Astrocyte (in vitro differentiated cells and primary cell): Measurements from ENCODE around the gene GINS2. TPM values are rescaled to one million over a fixed set of nuclear protein-coding genes. Genes with fewer than 3 reads are reported as not detected.

ENCODE experiments used
- DNase-seq: peaks from one replicate; pipeline ENCODE4 v3.0.0-alpha.2; 2010; ENCODE audit warnings: low read depth
- FAIRE-seq: peaks from 2 replicates; lab custom pipeline; 2011; peaks lifted over from hg19 to GRCh38; lab: Jason Lieb, UNC
- H2AFZ ChIP-seq: 2 replicates; pipeline ENCODE4 v1.6.0; 2012; ENCODE audit warnings: low read depth, low read length, inconsistent platforms
- H3K27ac ChIP-seq: 2 replicates; pipeline ENCODE4 v1.5.1; 2011; ENCODE audit warnings: low read depth, low read length, inconsistent platforms
- H3K27me3 ChIP-seq: 2 replicates; pipeline ENCODE4 v1.6.0; 2011; ENCODE audit warnings: low read length, inconsistent platforms; ENCODE audit not compliant: insufficient read depth
- H3K36me3 ChIP-seq: 2 replicates; pipeline ENCODE4 v1.5.1; 2011; ENCODE audit warnings: low read length, inconsistent platforms; ENCODE audit not compliant: insufficient read depth
- H3K4me1 ChIP-seq: 2 replicates; pipeline ENCODE4 v1.5.1; 2011; ENCODE audit warnings: low read length, inconsistent platforms; ENCODE audit not compliant: insufficient read depth
- H3K4me2 ChIP-seq: 2 replicates; pipeline ENCODE4 v1.6.0; 2012; ENCODE audit warnings: low read length, inconsistent platforms
- H3K4me3 ChIP-seq: 2 replicates; pipeline ENCODE4 v1.5.1; 2011; ENCODE audit warnings: low read depth, mild to moderate bottlenecking, low read length, inconsistent platforms; ENCODE audit not compliant: insufficient read depth
- H3K79me2 ChIP-seq: 2 replicates; pipeline ENCODE4 v1.6.0; 2012; ENCODE audit warnings: mild to moderate bottlenecking, low read length, inconsistent platforms; ENCODE audit not compliant: insufficient read depth
- H3K9ac ChIP-seq: 2 replicates; pipeline ENCODE4 v1.6.0; 2012; ENCODE audit warnings: mild to moderate bottlenecking, low read length, inconsistent platforms
- H3K9me3 ChIP-seq: 2 replicates; pipeline ENCODE4 v1.5.1; 2012; ENCODE audit warnings: low read depth, mild to moderate bottlenecking, low read length, inconsistent platforms; ENCODE audit not compliant: insufficient read depth
- H4K20me1 ChIP-seq: 2 replicates; pipeline ENCODE4 v1.6.0; 2012; ENCODE audit warnings: low read length, inconsistent platforms; ENCODE audit not compliant: insufficient read depth
- H3K27ac Mint-ChIP-seq: one replicate; pipeline ENCODE4 v1.8.0; 2021; ENCODE audit warnings: mild to moderate bottlenecking, mixed read lengths; ENCODE audit not compliant: unreplicated experiment
- H3K27me3 Mint-ChIP-seq: one replicate; pipeline ENCODE4 v1.8.0; 2021; ENCODE audit warnings: low read depth, mixed read lengths; ENCODE audit not compliant: unreplicated experiment
- H3K36me3 Mint-ChIP-seq: one replicate; pipeline ENCODE4 v1.8.0; 2021; ENCODE audit warnings: low read depth, mixed read lengths; ENCODE audit not compliant: unreplicated experiment
- H3K4me1 Mint-ChIP-seq: one replicate; pipeline ENCODE4 v1.8.0; 2021; ENCODE audit warnings: low read depth, mixed read lengths; ENCODE audit not compliant: unreplicated experiment
- H3K4me3 Mint-ChIP-seq: one replicate; pipeline ENCODE4 v1.8.0; 2021; ENCODE audit warnings: mild to moderate bottlenecking, moderate library complexity, mixed read lengths; ENCODE audit not compliant: unreplicated experiment
- H3K9me3 Mint-ChIP-seq: one replicate; pipeline ENCODE4 v1.8.0; 2021; ENCODE audit warnings: mild to moderate bottlenecking, mixed read lengths; ENCODE audit not compliant: unreplicated experiment
- CTCF ChIP-seq: IDR thresholded peaks from 2 replicates; pipeline ENCODE4 v1.5.1; 2011; ENCODE audit warnings: low read depth, mild to moderate bottlenecking, inconsistent platforms, low read length, moderate library complexity; ENCODE audit not compliant: insufficient read depth
- EZH2 ChIP-seq: IDR thresholded peaks from 2 replicates; pipeline ENCODE4 v1.6.1; 2012; ENCODE audit warnings: mild to moderate bottlenecking, low read length, inconsistent platforms; ENCODE audit not compliant: insufficient read depth
- total RNA-seq: library from RNA; stranded (reverse); gene quantifications from 2 replicates; pipeline ENCODE4 v1.2.1, GENCODE V29; 2021

GINS2 gene
- total RNA-seq, 1 donor from 2014 or later: 3.4 TPM

GRCh38 chr16:85649411-85650134 is 39.2 kb downstream of the GINS2 start:
- Histone ChIP-seq H4K20me1 (peaks cover 62% of the 10 kb centered on the region), H3K9me3 (no peaks in the 10 kb centered on the region), H3K4me3 (no peak overlapping the region), H3K36me3 (no peaks in the 10 kb centered on the region), H3K27me3 (no peaks in the 10 kb centered on the region), H3K9ac (no peak overlapping the region), H3K79me2 (no peaks in the 10 kb centered on the region), H3K4me2 (no peak overlapping the region), H3K27ac (no peak overlapping the region), H3K4me1 (peaks cover 16% of the 10 kb centered on the region), H2AFZ (no peak overlapping the region)
- Mint-ChIP-seq H3K36me3 (peaks cover 7% of the 10 kb centered on the region), H3K4me1 (peaks cover 7% of the 10 kb centered on the region), H3K9me3 (no peaks in the 10 kb centered on the region), H3K4me3 (no peak overlapping the region), H3K27me3 (no peaks in the 10 kb centered on the region), H3K27ac (no peak overlapping the region)
- TF ChIP-seq CTCF (no peak), EZH2 (no peak)
- no peak for DNase-seq
- no peak for FAIRE-seq

DNA sequence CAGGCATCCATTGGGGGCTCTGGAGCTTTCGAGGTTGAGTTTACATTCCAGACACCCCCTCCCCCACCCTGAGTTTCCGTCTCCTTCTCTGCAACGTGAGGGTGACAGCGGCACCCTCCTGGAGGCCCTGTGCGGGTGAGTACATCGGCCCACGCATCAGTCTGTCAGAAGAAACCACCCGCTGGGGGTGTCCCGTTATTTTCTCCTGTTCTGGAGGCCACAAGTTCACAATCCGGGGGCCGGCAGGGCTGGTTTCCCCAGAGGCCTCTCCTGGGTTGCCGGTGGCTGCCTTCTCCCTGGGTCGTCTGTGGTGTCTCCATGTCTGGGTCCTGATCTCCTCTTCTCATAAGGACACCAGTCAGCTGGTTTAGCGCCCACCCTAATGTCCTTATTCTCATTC is 39.9 kb downstream of the GINS2 start:
- Histone ChIP-seq H3K4me2 (no peak overlapping the region), H3K79me2 (no peaks in the 10 kb centered on the region), H3K4me1 (peaks cover 16% of the 10 kb centered on the region), H3K9me3 (no peaks in the 10 kb centered on the region), H3K27me3 (no peaks in the 10 kb centered on the region), H3K36me3 (no peaks in the 10 kb centered on the region), H3K9ac (no peak overlapping the region), H3K27ac (no peak overlapping the region), H4K20me1 (peaks cover 68% of the 10 kb centered on the region), H3K4me3 (no peak overlapping the region), H2AFZ (no peak overlapping the region)
- H3K4me3 Mint-ChIP-seq: no peak overlapping the region
- DNase-seq (no peak), FAIRE-seq (no peak)
- peaks cover 8% of the 10 kb centered on the region for H3K4me1 Mint-ChIP-seq
- no peak overlapping the region for H3K27ac Mint-ChIP-seq
- H3K9me3 Mint-ChIP-seq: no peaks in the 10 kb centered on the region
- H3K27me3 Mint-ChIP-seq: no peaks in the 10 kb centered on the region
- peaks cover 7% of the 10 kb centered on the region for H3K36me3 Mint-ChIP-seq
- TF ChIP-seq EZH2: no peak
- no peak for TF ChIP-seq CTCF

DNA sequence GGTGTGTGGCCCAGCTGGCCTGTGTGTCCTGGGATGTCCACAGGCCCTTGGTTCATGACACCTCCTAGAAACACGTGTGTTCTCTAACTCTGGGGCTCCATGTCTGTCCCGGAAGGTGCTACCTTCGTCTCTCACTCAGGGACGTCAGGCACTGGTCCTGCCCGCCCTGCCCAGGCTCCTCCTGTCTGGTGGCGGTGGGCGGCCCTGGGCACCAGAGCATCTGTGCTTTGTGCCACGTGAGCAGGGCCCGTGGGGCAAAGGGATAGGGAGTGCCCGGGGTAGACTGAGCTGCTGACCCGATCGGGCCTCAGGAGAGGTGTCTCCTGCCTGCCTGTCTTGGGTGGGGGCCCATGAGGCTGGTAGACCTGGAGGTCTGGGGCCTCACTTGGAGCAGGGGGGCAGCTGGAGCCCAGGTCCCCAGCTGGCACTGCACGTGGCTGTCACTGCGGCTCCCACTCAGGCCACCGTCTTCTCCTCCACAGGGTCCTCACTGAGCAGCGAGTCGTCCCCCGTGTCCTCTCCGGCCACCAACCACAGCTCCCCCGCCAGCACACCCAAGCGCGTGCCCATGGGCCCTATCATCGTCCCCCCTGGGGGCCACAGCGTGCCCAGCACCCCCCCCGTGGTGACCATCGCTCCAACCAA is 40.6 kb downstream of the GINS2 start:
- Histone ChIP-seq H3K4me1 (peaks cover 12% of the 10 kb centered on the region), H3K27me3 (no peaks in the 10 kb centered on the region), H4K20me1 (peaks cover 68% of the 10 kb centered on the region), H3K4me3 (no peak overlapping the region), H3K36me3 (no peaks in the 10 kb centered on the region), H3K79me2 (no peaks in the 10 kb centered on the region), H3K4me2 (no peak overlapping the region), H3K27ac (no peak overlapping the region), H2AFZ (no peak overlapping the region), H3K9ac (no peak overlapping the region), H3K9me3 (no peaks in the 10 kb centered on the region)
- H3K4me1 Mint-ChIP-seq: peaks cover 8% of the 10 kb centered on the region
- H3K36me3 Mint-ChIP-seq: peaks cover 7% of the 10 kb centered on the region
- no peaks in the 10 kb centered on the region for H3K9me3 Mint-ChIP-seq
- H3K27me3 Mint-ChIP-seq: no peaks in the 10 kb centered on the region
- FAIRE-seq (no peak), DNase-seq (no peak)
- no peak overlapping the region for H3K27ac Mint-ChIP-seq
- H3K4me3 Mint-ChIP-seq: no peak overlapping the region
- TF ChIP-seq CTCF: no peak
- no peak for TF ChIP-seq EZH2
